Esophagus muscularis mucosa (tissue), 2 donors: ENCODE results near the gene FRRS1.

ENCODE experiments used
- POLR2A ChIP-seq: fragments of 450-650 bp; IDR thresholded peaks from one replicate; pipeline ENCODE4 v1.6.1; 2017; ENCODE audit warnings: antibody characterized with exemption, moderate library complexity, mild to moderate bottlenecking, low read depth
- POLR2AphosphoS5 ChIP-seq, 2 donors: sonication (generic); formaldehyde crosslinking; IDR thresholded peaks; one replicate each; pipeline ENCODE4 v1.6.1; 2017; ENCODE audit warnings: antibody characterized with exemption in 2 of 2

DNA sequence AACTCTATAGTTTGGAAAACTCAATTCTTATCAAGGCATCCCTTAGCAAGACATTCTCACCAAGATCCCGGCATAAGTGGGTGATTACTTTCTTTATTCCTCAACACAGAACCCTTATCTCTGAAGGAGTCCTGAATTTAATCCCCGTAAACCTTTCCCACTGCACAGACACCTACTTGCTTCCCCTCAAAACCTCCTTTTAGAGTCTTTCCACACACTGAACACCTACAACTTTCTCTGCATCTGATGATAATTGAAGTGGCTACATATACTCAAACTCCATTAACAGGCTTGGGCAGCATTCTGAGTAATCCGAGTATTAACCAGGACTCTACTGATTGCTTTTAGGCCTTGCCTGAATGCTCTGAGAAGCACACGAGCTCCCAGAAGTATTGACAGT is 97.1 kb downstream of the FRRS1 start:
- TF ChIP-seq POLR2AphosphoS5 (IDR thresholded peaks at IDR 0.05) (no peak), POLR2A (no peak)
